22Rv1 (cell line): Measurements from ENCODE around the gene ALKBH7.
"Not testable (repeated sequence)": the region's sequence is repeated elsewhere in the genome, so short reads cannot be mapped to it uniquely, and the experiment has no call there.

Experiments used
- H3K27ac ChIP-seq: fragments of 450-650 bp; 2 replicates; pipeline ENCODE4 v1.5.1; 2017
- CTCF ChIP-seq: fragments of 450-650 bp; IDR thresholded peaks from 2 replicates; pipeline ENCODE4 v1.5.1; 2017; ENCODE audit warnings: mild to moderate bottlenecking
- ZFX ChIP-seq: fragments of 450-650 bp; IDR thresholded peaks from 2 replicates; pipeline ENCODE4 v1.6.1; 2017; ENCODE audit warnings: antibody characterized with exemption, borderline replicate concordance

ALKBH7 gene

GRCh38 chr19:6340493-6341201 is 31.9 kb upstream of the ALKBH7 start:
- no peak overlapping the region for H3K27ac ChIP-seq
- TF ChIP-seq ZFX (no peak), CTCF (no peak)

GRCh38 chr19:6343462-6343861 is 29.1 kb upstream of the ALKBH7 start:
- no peak overlapping the region for H3K27ac ChIP-seq
- TF ChIP-seq CTCF (no peak), ZFX (no peak)

GRCh38 chr19:6349271-6349670 is 23.3 kb upstream of the ALKBH7 start:
- not testable (repeated sequence) for H3K27ac ChIP-seq

GRCh38 chr19:6350688-6351087 is 21.9 kb upstream of the ALKBH7 start:
- no peak for TF ChIP-seq CTCF
- peak overlapping the region; percentile 37 for H3K27ac ChIP-seq

- TF ChIP-seq CTCF (no peak), ZFX (no peak)
- no peak overlapping the region for H3K27ac ChIP-seq
Observed at GRCh38 chr19:6352381-6353165, 20.0 kb upstream of the ALKBH7 start.

GRCh38 chr19:6354098-6354674 is 18.4 kb upstream of the ALKBH7 start:
- no peak overlapping the region for H3K27ac ChIP-seq
- TF ChIP-seq ZFX (no peak), CTCF (peak; percentile 39)

- not testable (repeated sequence) for H3K27ac ChIP-seq
Observed at GRCh38 chr19:6355321-6356040, 17.1 kb upstream of the ALKBH7 start.

- no peak overlapping the region for H3K27ac ChIP-seq
- TF ChIP-seq ZFX (no peak), CTCF (no peak)
Observed at GRCh38 chr19:6357174-6357573, 15.4 kb upstream of the ALKBH7 start.
